ENCODE measurements around the gene ABCC5.
"Not testable (repeated sequence)": the region's sequence is repeated elsewhere in the genome, so short reads cannot be mapped to it uniquely, and the experiment has no call there.

Gene ABCC5

DNA sequence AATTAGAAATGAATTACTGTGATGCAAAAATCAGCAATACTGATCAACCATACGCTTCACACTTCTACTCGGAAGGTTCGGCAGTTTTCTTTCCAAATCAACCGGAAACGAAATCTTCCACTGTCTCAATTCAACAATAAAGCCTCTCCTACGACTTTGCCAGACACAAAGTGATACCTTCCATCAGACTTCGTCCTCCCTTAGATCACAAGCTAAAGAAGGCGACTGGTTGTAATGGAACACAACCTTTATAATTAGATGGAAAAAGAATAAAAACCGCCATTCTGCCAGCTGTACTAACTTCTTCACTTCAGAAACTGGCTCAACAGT is 133.6 kb downstream of the ABCC5 start:
- FAIRE-seq = no peak

GRCh38 chr3:183883291-183884096 is 134.2 kb downstream of the ABCC5 start:
- no peak for FAIRE-seq

DNA sequence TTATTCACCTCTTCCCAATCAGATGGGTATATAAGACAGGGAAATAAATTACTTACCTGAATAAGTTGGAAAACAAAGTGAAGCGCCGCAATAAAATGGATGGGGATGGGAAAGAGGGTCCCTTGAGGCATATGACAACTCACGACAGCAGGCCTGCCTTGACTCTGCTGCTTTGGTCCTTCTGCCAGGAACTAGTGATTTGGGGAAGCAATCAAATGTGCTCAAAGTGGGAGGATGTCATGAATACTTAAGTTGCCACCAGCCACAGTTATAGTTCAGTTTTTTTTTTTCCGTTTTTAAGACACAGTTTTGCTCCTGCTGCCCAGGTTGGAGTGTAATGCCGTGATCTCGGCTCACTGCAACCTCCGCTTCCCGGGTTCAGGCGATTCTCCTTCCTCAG is 137.6 kb downstream of the ABCC5 start:
- FAIRE-seq = no peak

DNA sequence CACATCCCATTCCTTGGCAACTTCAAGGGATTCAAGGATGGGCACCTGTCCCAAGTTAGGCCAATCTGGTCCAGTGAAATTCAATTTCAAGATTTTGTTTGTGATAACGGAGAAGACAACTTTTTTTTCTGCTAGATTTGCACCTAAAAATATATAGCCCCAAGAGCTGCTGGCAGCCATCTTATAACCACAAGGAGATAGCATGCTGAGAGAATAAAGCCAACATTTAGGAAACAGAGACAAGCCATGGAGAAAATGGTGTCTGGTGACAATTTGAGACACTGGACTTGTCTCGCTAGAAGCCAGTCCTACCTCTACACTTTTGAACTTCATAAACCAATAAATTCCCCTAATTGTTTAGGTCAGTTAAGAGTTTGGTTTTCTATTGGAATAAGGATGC is 138.4 kb downstream of the ABCC5 start:
- FAIRE-seq = no peak

- no peak for FAIRE-seq
Measured at GRCh38 chr3:183878071-183878470, 139.6 kb downstream of the ABCC5 start.

DNA sequence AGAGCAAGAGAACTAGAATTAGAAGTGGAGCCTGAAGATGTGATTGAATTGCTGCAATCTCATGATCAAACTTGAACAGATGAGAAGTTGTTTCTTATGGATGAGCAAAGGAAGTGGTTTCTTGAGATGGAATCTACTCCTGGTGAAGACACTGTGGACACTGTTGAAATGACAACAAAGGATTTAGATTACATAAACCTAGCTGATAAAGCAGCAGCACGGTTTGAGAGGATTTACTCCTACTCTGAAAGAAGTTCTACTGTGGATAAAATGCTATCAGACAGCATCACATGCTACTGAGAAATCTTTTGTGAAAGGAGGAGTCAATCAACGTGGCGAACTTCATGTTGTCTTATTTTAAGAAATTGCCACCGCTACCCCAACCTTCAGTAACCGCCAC is 140.5 kb downstream of the ABCC5 start:
- FAIRE-seq = not testable (repeated sequence)

- FAIRE-seq = no peak
Measured at GRCh38 chr3:183875411-183875810, 142.3 kb downstream of the ABCC5 start.

- FAIRE-seq = no peak
Measured at GRCh38 chr3:183873914-183874313, 143.8 kb downstream of the ABCC5 start.

- FAIRE-seq = no peak
Measured at GRCh38 chr3:183871541-183871940, 146.1 kb downstream of the ABCC5 start.

DNA sequence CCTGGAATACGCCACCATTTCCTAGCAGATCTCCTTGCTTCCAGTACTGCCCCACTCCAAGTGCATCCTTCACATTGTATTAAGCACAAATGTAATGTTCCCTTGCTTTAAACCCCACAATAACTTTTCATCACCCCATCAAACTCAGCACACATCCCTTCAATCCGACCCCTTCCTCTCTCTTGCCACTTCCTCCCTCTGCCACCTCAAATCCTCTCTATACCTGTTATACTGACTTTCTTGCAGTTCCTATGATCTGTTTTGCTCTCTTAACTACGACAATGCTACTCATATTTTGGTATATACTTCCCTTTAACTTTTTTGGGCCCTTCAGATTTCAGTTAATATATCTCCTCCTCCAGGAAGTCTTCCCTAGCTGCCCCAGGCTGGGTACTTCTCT is 147.1 kb downstream of the ABCC5 start:
- FAIRE-seq = no peak

Data from endometrium (tissue), 2 donors.